ENCODE measurements around the gene KCNK7. TPM values are rescaled to one million over a fixed set of nuclear protein-coding genes. Genes with fewer than 3 reads are reported as not detected.

Gene KCNK7
- total RNA-seq, 1 experiment from 2014 or later = 0.61 TPM

DNA sequence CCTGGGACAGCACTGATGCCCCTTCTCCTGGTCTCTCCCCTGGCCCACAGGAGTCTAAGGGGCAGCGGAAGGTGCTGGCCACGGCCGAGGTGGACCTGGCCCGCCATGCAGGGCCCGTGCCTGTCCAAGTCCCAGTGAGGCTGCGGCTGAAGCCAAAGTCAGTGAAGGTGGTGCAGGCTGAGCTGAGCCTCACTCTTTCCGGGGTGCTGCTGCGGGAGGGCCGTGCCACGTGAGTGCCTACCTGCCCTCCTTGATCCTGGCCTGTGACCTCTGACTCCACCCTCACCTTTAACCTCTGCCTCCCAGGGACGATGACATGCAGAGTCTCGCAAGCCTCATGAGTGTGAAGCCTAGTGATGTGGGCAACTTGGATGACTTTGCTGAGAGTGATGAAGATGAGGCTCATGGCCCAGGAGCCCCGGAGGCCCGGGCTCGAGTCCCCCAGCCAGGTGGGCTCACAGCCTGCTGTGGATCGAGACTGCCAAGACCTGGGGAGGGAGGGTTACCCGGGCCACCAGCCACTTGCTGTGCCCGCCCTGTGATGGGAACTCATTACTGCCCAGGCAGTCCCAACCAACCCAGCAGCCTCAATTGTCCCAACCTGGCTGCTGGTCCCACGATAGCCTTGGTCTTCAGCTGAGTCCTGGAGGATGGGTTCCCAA, 15.4 kb downstream of the KCNK7 start:
- Histone ChIP-seq H2AFZ (ENCODE audit: low read depth, low read length, poor library complexity, severe bottlenecking) (no peak overlapping the region), H3K27me3 (ENCODE audit: insufficient read depth, low read length) (no peaks in the 10 kb centered on the region), H3K9ac (ENCODE audit: low read length) (no peak overlapping the region), H3K4me3 (replicated peaks in 1 of 2; ENCODE audit: low read depth in 1 of 2, low read length in 2 of 2) (no peak overlapping the region), H3K9me2 (ENCODE audit: insufficient read depth) (no peaks in the 10 kb centered on the region), H3K36me3 (ENCODE audit: control insufficient read depth in 1 of 2, insufficient read depth in 2 of 2, low read length in 2 of 2) (peaks cover 2 to 4% of the 10 kb centered on the region in 2 experiments; a peak in 2 of 4 replicates), H3K79me2 (ENCODE audit: insufficient read depth, low read length) (peaks cover 19% of the 10 kb centered on the region; the same call in 1 of the 2 replicates), H3K27ac (ENCODE audit: low read depth, low read length) (no peak overlapping the region), H3K9me3 (ENCODE audit: control insufficient read depth in 1 of 2, insufficient read depth in 1 of 2, low read depth in 1 of 2, low read length in 2 of 2) (no peaks in the 10 kb centered on the region), H4K20me1 (ENCODE audit: insufficient read depth) (no peaks in the 10 kb centered on the region), H3K4me1 (ENCODE audit: control insufficient read depth in 1 of 2, insufficient read depth in 2 of 2, low read length in 2 of 2) (peaks cover 22 to 26% of the 10 kb centered on the region in 2 experiments), H3K4me2 (ENCODE audit: low read length) (no peak overlapping the region)
- ChIA-PET CTCF (no interaction called here), POLR2A (no interaction called here), RAD21 (ENCODE audit: low non-redundant PET in 1 of 2, low total read pairs in 2 of 2, uncharacterized antibody in 2 of 2, unreplicated experiment in 2 of 2) (no interaction called here)
- ATAC-seq (no peak), DNase-seq (ENCODE audit: low read depth, low spot score) (no peak)
- TF ChIP-seq EZH2phosphoT487 (IDR thresholded peaks at IDR 0.05; ENCODE audit: borderline replicate concordance) (no peak), SRF (IDR thresholded peaks at IDR 0.05; ENCODE audit: low read depth) (no peak), POLR2A (IDR thresholded peaks at IDR 0.05; ENCODE audit: borderline replicate concordance, extremely low read depth, insufficient read depth, insufficient read length) (no peak), CEBPB (IDR thresholded peaks at IDR 0.05; ENCODE audit: low read depth) (no peak)
- TF ChIP-seq, protein P1, sequence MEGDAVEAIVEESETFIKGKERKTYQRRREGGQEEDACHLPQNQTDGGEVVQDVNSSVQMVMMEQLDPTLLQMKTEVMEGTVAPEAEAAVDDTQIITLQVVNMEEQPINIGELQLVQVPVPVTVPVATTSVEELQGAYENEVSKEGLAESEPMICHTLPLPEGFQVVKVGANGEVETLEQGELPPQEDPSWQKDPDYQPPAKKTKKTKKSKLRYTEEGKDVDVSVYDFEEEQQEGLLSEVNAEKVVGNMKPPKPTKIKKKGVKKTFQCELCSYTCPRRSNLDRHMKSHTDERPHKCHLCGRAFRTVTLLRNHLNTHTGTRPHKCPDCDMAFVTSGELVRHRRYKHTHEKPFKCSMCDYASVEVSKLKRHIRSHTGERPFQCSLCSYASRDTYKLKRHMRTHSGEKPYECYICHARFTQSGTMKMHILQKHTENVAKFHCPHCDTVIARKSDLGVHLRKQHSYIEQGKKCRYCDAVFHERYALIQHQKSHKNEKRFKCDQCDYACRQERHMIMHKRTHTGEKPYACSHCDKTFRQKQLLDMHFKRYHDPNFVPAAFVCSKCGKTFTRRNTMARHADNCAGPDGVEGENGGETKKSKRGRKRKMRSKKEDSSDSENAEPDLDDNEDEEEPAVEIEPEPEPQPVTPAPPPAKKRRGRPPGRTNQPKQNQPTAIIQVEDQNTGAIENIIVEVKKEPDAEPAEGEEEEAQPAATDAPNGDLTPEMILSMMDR (IDR thresholded peaks at IDR 0.05 in 2 of 3, conservative IDR thresholded peaks at IDR 0.05 in 1 of 3; ENCODE audit: borderline replicate concordance in 1 of 3, insufficient read depth in 1 of 3, low read depth in 2 of 3, low read length in 2 of 3) = no peak
- TF ChIP-seq, protein P2, sequence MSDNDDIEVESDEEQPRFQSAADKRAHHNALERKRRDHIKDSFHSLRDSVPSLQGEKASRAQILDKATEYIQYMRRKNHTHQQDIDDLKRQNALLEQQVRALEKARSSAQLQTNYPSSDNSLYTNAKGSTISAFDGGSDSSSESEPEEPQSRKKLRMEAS (IDR thresholded peaks at IDR 0.05) = no peak
- TF ChIP-seq, protein P3, sequence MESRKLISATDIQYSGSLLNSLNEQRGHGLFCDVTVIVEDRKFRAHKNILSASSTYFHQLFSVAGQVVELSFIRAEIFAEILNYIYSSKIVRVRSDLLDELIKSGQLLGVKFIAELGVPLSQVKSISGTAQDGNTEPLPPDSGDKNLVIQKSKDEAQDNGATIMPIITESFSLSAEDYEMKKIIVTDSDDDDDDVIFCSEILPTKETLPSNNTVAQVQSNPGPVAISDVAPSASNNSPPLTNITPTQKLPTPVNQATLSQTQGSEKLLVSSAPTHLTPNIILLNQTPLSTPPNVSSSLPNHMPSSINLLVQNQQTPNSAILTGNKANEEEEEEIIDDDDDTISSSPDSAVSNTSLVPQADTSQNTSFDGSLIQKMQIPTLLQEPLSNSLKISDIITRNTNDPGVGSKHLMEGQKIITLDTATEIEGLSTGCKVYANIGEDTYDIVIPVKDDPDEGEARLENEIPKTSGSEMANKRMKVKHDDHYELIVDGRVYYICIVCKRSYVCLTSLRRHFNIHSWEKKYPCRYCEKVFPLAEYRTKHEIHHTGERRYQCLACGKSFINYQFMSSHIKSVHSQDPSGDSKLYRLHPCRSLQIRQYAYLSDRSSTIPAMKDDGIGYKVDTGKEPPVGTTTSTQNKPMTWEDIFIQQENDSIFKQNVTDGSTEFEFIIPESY (IDR thresholded peaks at IDR 0.05; ENCODE audit: extremely low read depth, insufficient replicate concordance, low read length) = no peak
- BruUV-seq (replicated peaks) = no TSS peak
- intact Hi-C loops (cut with micrococcal nuclease) = no loop called here
